Spleen (tissue), 7 donors: ENCODE results near the gene ERVK3-1.

Experiments used
- POLR2A ChIP-seq, 3 donors: fragments of 450-650 bp; IDR thresholded peaks; one replicate each; pipeline ENCODE4 v1.5.1; 2017; ENCODE audit warnings: antibody characterized with exemption in 3 of 3, mild to moderate bottlenecking in 1 of 3
- POLR2AphosphoS5 ChIP-seq, 3 donors: sonication (generic); formaldehyde crosslinking; IDR thresholded peaks; one replicate each; pipeline ENCODE4 v1.5.1; 2017; ENCODE audit warnings: antibody characterized with exemption in 3 of 3
- TF ChIP-seq, protein P1 (sequence below), 11 experiments: fragments of 200-600 bp in 7 of 11; fragments of 450-650 bp in 4 of 11; sonication (generic) in 4 of 11; IDR thresholded peaks in 8 of 11; conservative IDR thresholded peaks in 3 of 11; 1 replicate in 7 of 11; 2 replicates in 4 of 11; pipeline versions ENCODE4 v1.4.0 to v1.8.0; 2016 to 2021; ENCODE audit warnings: antibody characterized with exemption in 11 of 11, inconsistent platforms in 4 of 11, mild to moderate bottlenecking in 1 of 11
- donor health status: DM: no; HTN: no; CAD: no; lungs with moderate emphysema.
- donor health status: DM: no; HTN: no; CAD: no.
- donor health status: DM: no; HTN: no; CAD: no.

DNA sequence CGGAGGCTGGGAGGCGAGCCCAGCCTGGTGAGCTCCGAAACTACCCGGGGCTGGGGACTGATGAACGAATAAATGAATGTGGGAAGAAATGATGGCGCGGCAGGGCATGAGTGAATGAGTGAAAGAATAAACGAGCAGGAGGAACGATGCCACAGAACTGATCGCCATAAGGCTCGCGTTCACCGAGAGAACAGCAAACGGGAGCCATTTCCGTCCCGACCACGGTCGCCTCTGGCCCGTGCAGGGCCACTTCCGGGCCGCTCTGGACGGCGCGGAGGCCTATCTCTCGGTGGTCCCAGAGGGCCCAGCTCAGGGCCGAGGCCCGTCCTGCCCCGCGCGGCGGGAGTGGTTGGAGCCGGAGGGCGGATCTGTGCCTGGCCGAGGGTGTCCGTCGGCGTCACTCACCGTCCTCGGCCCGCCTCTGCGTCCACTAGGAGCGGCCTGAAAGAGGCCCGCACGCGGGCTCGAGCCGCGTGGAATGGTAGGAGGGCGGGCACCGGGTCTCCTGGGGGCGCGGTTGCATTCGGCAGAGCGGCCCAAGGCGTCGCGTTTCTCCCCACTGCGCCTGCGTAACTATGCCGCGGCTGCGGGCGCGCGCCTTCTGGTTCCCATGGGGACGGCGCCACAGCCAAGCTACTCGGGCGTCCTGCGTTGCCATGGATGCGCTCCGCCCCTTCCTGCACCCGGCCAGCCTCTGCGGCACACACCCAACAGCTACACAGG lies 57.3 kb downstream of the ERVK3-1 start, which contains the start of gene ZNF497:
- peak in 2 of 3 donors; percentile 83 to 95 for TF ChIP-seq POLR2AphosphoS5 (IDR thresholded peaks at IDR 0.05)
- TF ChIP-seq, protein P1, sequence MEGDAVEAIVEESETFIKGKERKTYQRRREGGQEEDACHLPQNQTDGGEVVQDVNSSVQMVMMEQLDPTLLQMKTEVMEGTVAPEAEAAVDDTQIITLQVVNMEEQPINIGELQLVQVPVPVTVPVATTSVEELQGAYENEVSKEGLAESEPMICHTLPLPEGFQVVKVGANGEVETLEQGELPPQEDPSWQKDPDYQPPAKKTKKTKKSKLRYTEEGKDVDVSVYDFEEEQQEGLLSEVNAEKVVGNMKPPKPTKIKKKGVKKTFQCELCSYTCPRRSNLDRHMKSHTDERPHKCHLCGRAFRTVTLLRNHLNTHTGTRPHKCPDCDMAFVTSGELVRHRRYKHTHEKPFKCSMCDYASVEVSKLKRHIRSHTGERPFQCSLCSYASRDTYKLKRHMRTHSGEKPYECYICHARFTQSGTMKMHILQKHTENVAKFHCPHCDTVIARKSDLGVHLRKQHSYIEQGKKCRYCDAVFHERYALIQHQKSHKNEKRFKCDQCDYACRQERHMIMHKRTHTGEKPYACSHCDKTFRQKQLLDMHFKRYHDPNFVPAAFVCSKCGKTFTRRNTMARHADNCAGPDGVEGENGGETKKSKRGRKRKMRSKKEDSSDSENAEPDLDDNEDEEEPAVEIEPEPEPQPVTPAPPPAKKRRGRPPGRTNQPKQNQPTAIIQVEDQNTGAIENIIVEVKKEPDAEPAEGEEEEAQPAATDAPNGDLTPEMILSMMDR (IDR thresholded peaks at IDR 0.05 in 8 of 11, conservative IDR thresholded peaks at IDR 0.05 in 3 of 11) = peak in 4 of 11 experiments; percentile 17 to 42 (median 34)
- peak in 1 of 3 donors; percentile 13 for TF ChIP-seq POLR2A (IDR thresholded peaks at IDR 0.05)
